HepG2 (cell line): ENCODE data around the gene ZNF749. TPM values are rescaled to one million over a fixed set of nuclear protein-coding genes. Genes with fewer than 3 reads are reported as not detected.

Experiments
- ATAC-seq: fragments of 200-7000 bp; cut with Tn5 transposase; 3 replicates; pipeline ENCODE4 v1.9.1; 2020; ENCODE audit warnings: mild to moderate bottlenecking, moderate library complexity
- BruUV-seq: library from RNA; stranded (reverse); fragments of 400-500 nt; replicated peaks from 2 replicates; lab custom pipeline; 2021; lab: Mats Ljungman, UMichigan
- CTCF ChIA-PET: fragments of 300-600 bp; formaldehyde crosslinking; extraction: SDS; loops from one replicate; lab custom pipeline; 2021; ENCODE audit warnings: low total read pairs, inconsistent platforms, low intra/inter-chr PET ratio; lab: Yijun Ruan, JAX
- POLR2A ChIA-PET: fragments of 350-600 bp; sonication (Branson Sonifier 250); formaldehyde crosslinking; loops from one replicate; lab custom pipeline; 2020; ENCODE audit warnings: antibody characterized with exemption, inconsistent platforms; lab: Yijun Ruan, JAX
- DNase-seq: peaks from one replicate; pipeline ENCODE4 v3.0.0-alpha.2; 2015; ENCODE audit warnings: low spot score
- FAIRE-seq: peaks from 3 replicates; lab custom pipeline; 2011; peaks lifted over from hg19 to GRCh38; lab: Jason Lieb, UNC
- H2AFZ ChIP-seq: one replicate; pipeline ENCODE4 v1.6.1; 2011; ENCODE audit warnings: low read length, inconsistent platforms
- H3K27ac ChIP-seq: fragments of 300-600 bp; 3 replicates; pipeline ENCODE4 v1.8.0; 2011; ENCODE audit warnings: mixed run types, mild to moderate bottlenecking, mixed read lengths, low read length, inconsistent platforms; ENCODE audit not compliant: insufficient read depth; ENCODE audit errors: extremely low read length
- H3K27me3 ChIP-seq, 2 experiments: fragments of 200-600 bp in 1 of 2; 2 replicates in 1 of 2; 3 replicates in 1 of 2; pipeline versions ENCODE4 v1.6.0 to v1.8.0; 2011; ENCODE audit warnings: low read length in 2 of 2, mild to moderate bottlenecking in 2 of 2, moderate library complexity in 2 of 2, inconsistent platforms in 1 of 2; ENCODE audit not compliant: insufficient read depth in 2 of 2, control insufficient read depth in 1 of 2
- H3K36me3 ChIP-seq, 2 experiments: fragments of 200-600 bp in 1 of 2; replicated peaks in 1 of 2; 2 replicates in 1 of 2; 3 replicates in 1 of 2; pipeline versions ENCODE4 v1.5.1 to v1.8.0; 2011; ENCODE audit warnings: low read length in 2 of 2, inconsistent platforms in 1 of 2; ENCODE audit not compliant: insufficient read depth in 2 of 2, control insufficient read depth in 1 of 2
- H3K4me1 ChIP-seq: 2 replicates; pipeline ENCODE4 v1.5.1; 2012; ENCODE audit warnings: low read length, inconsistent platforms; ENCODE audit not compliant: insufficient read depth
- H3K4me2 ChIP-seq: 2 replicates; pipeline ENCODE4 v1.6.0; 2011; ENCODE audit warnings: low read depth, low read length, inconsistent platforms
- H3K4me3 ChIP-seq, 3 experiments: fragments of 200-600 bp in 1 of 3; sonication (generic), shearing (Covaris generic) in 1 of 3; replicated peaks in 1 of 3; 2 replicates each; pipeline ENCODE4 v1.5.1; 2011 to 2016; ENCODE audit warnings: low read length in 3 of 3, inconsistent platforms in 2 of 3, low read depth in 2 of 3, mild to moderate bottlenecking in 2 of 3, control low read depth in 1 of 3, mixed read lengths in 1 of 3; ENCODE audit not compliant: insufficient read depth in 1 of 3
- H3K79me2 ChIP-seq: one replicate; pipeline ENCODE4 v1.6.1; 2011; ENCODE audit warnings: low read length, inconsistent platforms; ENCODE audit not compliant: insufficient read depth
- H3K9ac ChIP-seq: 2 replicates; pipeline ENCODE4 v1.6.0; 2011; ENCODE audit warnings: mild to moderate bottlenecking, low read depth, low read length, inconsistent platforms; ENCODE audit not compliant: insufficient read depth
- H3K9me3 ChIP-seq: 2 replicates; pipeline ENCODE4 v1.5.1; 2012; ENCODE audit warnings: mild to moderate bottlenecking, low read length
- H4K20me1 ChIP-seq: 2 replicates; pipeline ENCODE4 v1.6.0; 2011; ENCODE audit warnings: inconsistent platforms, mild to moderate bottlenecking, low read length, moderate library complexity; ENCODE audit not compliant: insufficient read depth
- BCL6 ChIP-seq: IDR thresholded peaks from 2 replicates; pipeline ENCODE4 v1.6.1; 2016; ENCODE audit warnings: missing genetic modification reagents, missing compliant biosample characterization
- GPBP1L1 ChIP-seq: sonication (generic); formaldehyde crosslinking; IDR thresholded peaks from 2 replicates; pipeline ENCODE4 v1.5.0; 2020; ENCODE audit warnings: mild to moderate bottlenecking, missing genetic modification reagents
- HMG20B ChIP-seq: conservative IDR thresholded peaks from 2 replicates; pipeline ENCODE4 v1.6.1; 2016; ENCODE audit warnings: missing genetic modification reagents, missing compliant biosample characterization
- ISX ChIP-seq: sonication (generic); formaldehyde crosslinking; conservative IDR thresholded peaks from 2 replicates; pipeline ENCODE4 v1.5.0; 2020; ENCODE audit warnings: missing genetic modification reagents
- NR3C1 ChIP-seq: sonication (generic); formaldehyde crosslinking; IDR thresholded peaks from 2 replicates; pipeline ENCODE4 v1.4.0; 2020; ENCODE audit warnings: missing genetic modification reagents
- SMARCC2 ChIP-seq: fragments of 450-650 bp; IDR thresholded peaks from 2 replicates; pipeline ENCODE4 v1.6.1; 2017; ENCODE audit warnings: antibody characterized with exemption, mild to moderate bottlenecking
- TAF15 ChIP-seq: fragments of 200-400 bp; formaldehyde crosslinking; IDR thresholded peaks from one replicate; pipeline ENCODE4 v1.6.1; 2018; ENCODE audit warnings: mild to moderate bottlenecking, low read depth, low read length; ENCODE audit not compliant: poor library complexity, severe bottlenecking
- ZBED4 ChIP-seq: sonication (generic); formaldehyde crosslinking; IDR thresholded peaks from 2 replicates; pipeline ENCODE4 v1.4.0; 2020; ENCODE audit warnings: missing genetic modification reagents, borderline replicate concordance
- ZNF12 ChIP-seq: sonication (generic); formaldehyde crosslinking; IDR thresholded peaks from 2 replicates; pipeline ENCODE4 v1.5.0; 2020; ENCODE audit warnings: missing genetic modification reagents
- ZNF138 ChIP-seq: sonication (generic); formaldehyde crosslinking; IDR thresholded peaks from 2 replicates; pipeline ENCODE4 v1.5.0; 2020; ENCODE audit warnings: mild to moderate bottlenecking, low read depth, missing genetic modification reagents
- ZNF180 ChIP-seq: sonication (generic); formaldehyde crosslinking; IDR thresholded peaks from 2 replicates; pipeline ENCODE4 v1.4.0; 2020; ENCODE audit warnings: low read depth, missing genetic modification reagents, borderline replicate concordance
- ZNF260 ChIP-seq: sonication (generic); formaldehyde crosslinking; IDR thresholded peaks from 2 replicates; pipeline ENCODE4 v1.4.0; 2020; ENCODE audit warnings: missing genetic modification reagents, low read depth, mild to moderate bottlenecking, borderline replicate concordance
- ZNF501 ChIP-seq: sonication (generic); formaldehyde crosslinking; IDR thresholded peaks from 2 replicates; pipeline ENCODE4 v1.5.1; 2020; ENCODE audit warnings: mild to moderate bottlenecking, moderate library complexity, missing genetic modification reagents
- ZNF589 ChIP-seq: sonication (generic); formaldehyde crosslinking; conservative IDR thresholded peaks from 2 replicates; pipeline ENCODE4 v1.8.0; 2022; ENCODE audit warnings: mild to moderate bottlenecking, moderate library complexity, missing genetic modification reagents
- ZNF709 ChIP-seq: sonication (generic); formaldehyde crosslinking; IDR thresholded peaks from 2 replicates; pipeline ENCODE4 v1.5.0; 2020; ENCODE audit warnings: mild to moderate bottlenecking, missing genetic modification reagents
- WGBS: methylation state at CpG from one replicate; pipeline ENCODE4 v1.1.6; 2017; ENCODE audit warnings: low lambda C conversion rate; 5-methylcytosine and 5-hydroxymethylcytosine counted together
- in situ Hi-C: cut with HindIII; loops from 2 replicates; pipeline ENCODE4 v1.10.0; 2017; ENCODE audit warnings: low pct_unique_long_range_greater_than_20kb; ENCODE audit not compliant: extremely low pct_ligation_motif_present
- intact Hi-C: fragments of 100-400 bp; cut with micrococcal nuclease; formaldehyde crosslinking; loops from one replicate; pipeline ENCODE4 v1.10.0; 2022; ENCODE audit not compliant: unreplicated experiment
- polyA plus RNA-seq, 8 experiments: library from polyadenylated mRNA; depleted of rRNA in 3 of 8; stranded (reverse) in 7 of 8; unstranded in 1 of 8; fragments of >200 nt; fragmentation: Illumina TruSeq in 4 of 8; extraction: Trizol in 4 of 8; gene quantifications; 2 replicates each; pipeline versions ENCODE4 v1.2.1 to v1.2.3, GENCODE V29; 2011 to 2016; ENCODE audit warnings: low read depth in 4 of 8, missing spikeins in 1 of 8, mixed read lengths in 1 of 8; ENCODE audit not compliant: insufficient read depth in 1 of 8
- total RNA-seq, 5 experiments: library from RNA; depleted of rRNA; stranded (reverse); fragments of >200 nt; fragmentation: Illumina TruSeq; extraction: Trizol; gene quantifications; 2 replicates each; pipeline ENCODE4 v1.2.3, GENCODE V29; 2016; ENCODE audit warnings: low read depth in 1 of 5
- TF ChIP-seq, protein P1 (sequence below): IDR thresholded peaks from 2 replicates; pipeline ENCODE4 v1.6.1; 2016; ENCODE audit warnings: mild to moderate bottlenecking, missing biosample characterization, missing genetic modification reagents
- TF ChIP-seq, protein P2 (sequence below): sonication (generic); formaldehyde crosslinking; IDR thresholded peaks from 2 replicates; pipeline ENCODE4 v1.5.0; 2020; ENCODE audit warnings: mild to moderate bottlenecking, missing genetic modification reagents

ZNF749 gene
- total and polyA plus RNA-seq, 2 of the 13 experiments (the other 11 are each of a cell fraction or from before 2014, with no cell fraction given) = 18.9 to 21.0 TPM

DNA sequence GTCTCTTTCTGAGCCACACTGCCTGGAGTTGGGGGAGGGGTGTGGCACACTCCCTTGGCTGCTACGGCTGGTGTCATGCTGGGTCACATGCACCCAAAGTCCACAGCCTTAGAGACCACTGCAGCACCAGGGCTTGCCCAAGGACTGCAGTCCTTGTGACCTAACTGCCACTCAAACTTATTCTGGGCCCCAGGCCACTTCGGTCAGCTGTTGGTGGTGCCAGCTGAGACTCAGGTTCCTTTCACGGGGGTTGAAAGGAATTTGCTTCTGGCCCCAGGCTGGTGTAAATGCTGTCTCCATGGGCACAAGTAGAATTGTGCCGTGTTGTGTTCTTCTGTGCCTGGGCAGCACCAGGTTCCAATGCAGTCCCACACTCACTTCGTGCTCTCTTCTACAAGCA lies 31.4 kb downstream of the ZNF749 start:
- DNase-seq (no peak), ATAC-seq (no peak; the same call in 1 of the 3 replicates), FAIRE-seq (no peak)
- no peaks in the 10 kb centered on the region for H4K20me1 ChIP-seq
- 100% methylated on average over 4 of the region's 5 CpGs for WGBS
- no TSS peak for BruUV-seq
- no peak overlapping the region for H3K27ac ChIP-seq
- H3K79me2 ChIP-seq = peaks cover 5% of the 10 kb centered on the region
- ChIA-PET CTCF (interaction anchor here (1.3 kb wide), 1 partner anchor 688 kb away, joined by 6 read pairs; no protein-coding TSS in a partner anchor), POLR2A (no interaction called here)
- no peak overlapping the region for H3K4me3 ChIP-seq
- no peaks in the 10 kb centered on the region for H3K27me3 ChIP-seq
- in situ Hi-C loops (no loop called here), intact Hi-C loops (loop anchor here (5.0 kb wide), 1 partner anchor 436 kb away; no protein-coding TSS in a partner anchor)
- no peak overlapping the region for H2AFZ ChIP-seq
- peaks cover 0 to 3% of the 10 kb centered on the region in 2 experiments; a peak in 2 of 5 replicates for H3K36me3 ChIP-seq
- no peaks in the 10 kb centered on the region for H3K4me1 ChIP-seq
- no peak overlapping the region for H3K9ac ChIP-seq
- H3K9me3 ChIP-seq = no peaks in the 10 kb centered on the region
- no peak overlapping the region for H3K4me2 ChIP-seq
- TF ChIP-seq, protein P1, sequence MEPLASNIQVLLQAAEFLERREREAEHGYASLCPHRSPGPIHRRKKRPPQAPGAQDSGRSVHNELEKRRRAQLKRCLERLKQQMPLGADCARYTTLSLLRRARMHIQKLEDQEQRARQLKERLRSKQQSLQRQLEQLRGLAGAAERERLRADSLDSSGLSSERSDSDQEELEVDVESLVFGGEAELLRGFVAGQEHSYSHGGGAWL (CRISPR knock-in tag) = no peak
- no peak for TF ChIP-seq SMARCC2
- TF ChIP-seq ZNF12 (CRISPR knock-in tag) = no peak
- no peak for TF ChIP-seq ZNF589 (CRISPR knock-in tag)
- no peak for TF ChIP-seq ISX (CRISPR knock-in tag)
- no peak for TF ChIP-seq ZNF501
- TF ChIP-seq ZNF260 (CRISPR knock-in tag) = no peak
- TF ChIP-seq ZBED4 (CRISPR knock-in tag) = no peak
- no peak for TF ChIP-seq ZNF180
- TF ChIP-seq TAF15 = no peak
- TF ChIP-seq ZNF709 (CRISPR knock-in tag) = no peak
- TF ChIP-seq GPBP1L1 = no peak
- no peak for TF ChIP-seq BCL6 (CRISPR knock-in tag)
- TF ChIP-seq, protein P2, sequence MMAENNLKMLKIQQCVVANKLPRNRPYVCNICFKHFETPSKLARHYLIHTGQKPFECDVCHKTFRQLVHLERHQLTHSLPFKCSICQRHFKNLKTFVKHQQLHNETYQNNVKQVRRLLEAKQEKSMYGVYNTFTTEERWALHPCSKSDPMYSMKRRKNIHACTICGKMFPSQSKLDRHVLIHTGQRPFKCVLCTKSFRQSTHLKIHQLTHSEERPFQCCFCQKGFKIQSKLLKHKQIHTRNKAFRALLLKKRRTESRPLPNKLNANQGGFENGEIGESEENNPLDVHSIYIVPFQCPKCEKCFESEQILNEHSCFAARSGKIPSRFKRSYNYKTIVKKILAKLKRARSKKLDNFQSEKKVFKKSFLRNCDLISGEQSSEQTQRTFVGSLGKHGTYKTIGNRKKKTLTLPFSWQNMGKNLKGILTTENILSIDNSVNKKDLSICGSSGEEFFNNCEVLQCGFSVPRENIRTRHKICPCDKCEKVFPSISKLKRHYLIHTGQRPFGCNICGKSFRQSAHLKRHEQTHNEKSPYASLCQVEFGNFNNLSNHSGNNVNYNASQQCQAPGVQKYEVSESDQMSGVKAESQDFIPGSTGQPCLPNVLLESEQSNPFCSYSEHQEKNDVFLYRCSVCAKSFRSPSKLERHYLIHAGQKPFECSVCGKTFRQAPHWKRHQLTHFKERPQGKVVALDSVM (CRISPR knock-in tag) = no peak
- TF ChIP-seq ZNF138 (CRISPR knock-in tag) = no peak
- no peak for TF ChIP-seq HMG20B
- no peak for TF ChIP-seq NR3C1 (CRISPR knock-in tag)
